SHP77 (cell line): ENCODE measurements around the gene SPARCL1.
"Not testable (repeated sequence)": the region's sequence is repeated elsewhere in the genome, so short reads cannot be mapped to it uniquely, and the experiment has no call there.

Source experiments
- DNase-seq, 2 experiments: peaks; one replicate each; lab custom pipeline; 2025; lab: John Stamatoyannopoulos, UW

The SPARCL1 gene

DNA sequence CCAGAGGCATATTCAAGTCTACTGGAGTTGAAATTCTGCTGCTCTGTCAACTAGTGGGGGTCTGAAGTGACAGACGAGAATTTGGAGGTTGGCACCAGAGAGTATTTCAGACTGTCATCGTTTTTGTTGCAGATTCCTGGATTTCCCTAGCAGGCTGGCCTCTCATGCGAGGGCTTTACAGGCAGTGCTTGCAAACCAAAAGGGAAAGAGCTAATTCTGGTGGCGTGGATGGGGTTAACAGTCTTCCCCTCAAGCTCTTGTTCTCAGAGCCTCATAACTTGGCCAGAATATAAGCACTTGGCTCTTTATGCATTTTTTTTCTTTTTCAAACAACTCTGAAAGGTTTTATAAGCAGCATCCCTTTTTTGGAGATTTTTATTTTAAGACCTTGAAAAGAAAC is at the start of gene SPARCL1:
Gene SPARCL1 (minus strand): TSS at position 190 of the 400 bp plus-strand sequence. CDS start 29,802 bp downstream, outside the sequence.
- DNase-seq: no peak

DNA sequence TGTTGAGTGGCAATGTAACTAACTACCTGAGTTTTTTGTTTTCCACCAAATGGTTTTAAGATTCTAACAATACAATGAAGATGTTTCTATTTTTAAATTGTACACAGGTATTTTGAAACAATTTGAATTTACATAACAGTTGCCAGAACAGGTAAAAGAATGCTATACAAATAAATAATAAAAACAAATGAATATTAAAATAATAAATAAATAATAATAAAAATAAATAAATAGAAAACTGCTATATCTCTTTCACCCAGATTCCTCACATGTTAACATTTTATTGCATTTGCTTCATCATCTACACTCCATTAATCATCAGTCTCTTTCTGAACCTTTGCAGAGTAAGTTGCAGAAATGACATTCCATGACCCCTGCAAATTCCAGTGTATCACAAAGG is 46.8 kb upstream of the SPARCL1 start:
- no peak for DNase-seq

DNA sequence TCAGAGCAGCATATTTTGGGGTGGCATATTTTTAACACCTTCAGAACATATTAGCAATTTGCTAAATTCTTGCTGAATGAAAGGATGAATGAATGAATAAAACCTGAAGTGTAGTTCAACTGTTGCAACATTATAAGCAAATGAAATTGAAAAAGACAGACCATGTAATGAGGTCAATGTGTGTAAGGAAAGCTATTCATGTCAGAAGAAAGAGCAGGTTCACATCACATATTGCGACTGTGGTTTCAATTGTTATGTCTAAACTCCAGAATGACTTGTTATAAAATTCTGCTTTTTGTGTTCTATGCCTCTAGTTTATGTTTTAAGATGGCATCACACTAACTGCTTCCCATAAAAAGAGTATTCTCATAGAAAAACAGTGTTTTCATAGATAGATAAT is 46.2 kb upstream of the SPARCL1 start:
- no peak for DNase-seq

- DNase-seq: no peak
Observed at GRCh38 chr4:87574996-87575395, 45.8 kb upstream of the SPARCL1 start.

- DNase-seq: not testable (repeated sequence)
Observed at GRCh38 chr4:87574376-87574775, 45.2 kb upstream of the SPARCL1 start.

DNA sequence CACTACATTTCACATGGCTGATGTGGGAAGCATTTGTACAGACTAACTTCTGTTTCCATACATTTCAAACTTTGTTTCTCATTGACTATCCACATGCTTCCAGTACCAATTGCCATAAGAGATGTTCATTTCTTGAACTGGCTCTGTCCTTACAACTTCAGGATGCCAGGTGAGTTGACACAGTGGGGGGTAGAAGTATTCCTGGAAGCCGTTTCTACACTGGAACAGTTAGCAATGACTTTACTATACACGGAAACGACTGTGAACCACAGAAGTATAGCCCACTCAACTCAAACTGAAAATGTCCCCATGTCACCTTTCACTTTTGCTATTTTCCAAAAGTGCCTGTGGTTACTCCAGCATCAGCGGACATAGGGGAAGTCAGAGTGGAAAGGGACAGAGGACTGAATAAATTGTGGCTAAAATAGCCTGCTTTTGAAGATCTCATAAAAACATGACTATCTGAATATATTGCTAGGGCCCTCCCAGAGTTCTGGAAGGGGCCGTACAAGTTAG is 41.2 kb upstream of the SPARCL1 start:
- DNase-seq: no peak

GRCh38 chr4:87567191-87567590 is 38.0 kb upstream of the SPARCL1 start:
- DNase-seq: no peak

GRCh38 chr4:87566276-87566675 is 37.1 kb upstream of the SPARCL1 start:
- DNase-seq: peak in 1 of 2 experiments; percentile 48

- no peak for DNase-seq
Observed at GRCh38 chr4:87565746-87566145, 36.6 kb upstream of the SPARCL1 start.

DNA sequence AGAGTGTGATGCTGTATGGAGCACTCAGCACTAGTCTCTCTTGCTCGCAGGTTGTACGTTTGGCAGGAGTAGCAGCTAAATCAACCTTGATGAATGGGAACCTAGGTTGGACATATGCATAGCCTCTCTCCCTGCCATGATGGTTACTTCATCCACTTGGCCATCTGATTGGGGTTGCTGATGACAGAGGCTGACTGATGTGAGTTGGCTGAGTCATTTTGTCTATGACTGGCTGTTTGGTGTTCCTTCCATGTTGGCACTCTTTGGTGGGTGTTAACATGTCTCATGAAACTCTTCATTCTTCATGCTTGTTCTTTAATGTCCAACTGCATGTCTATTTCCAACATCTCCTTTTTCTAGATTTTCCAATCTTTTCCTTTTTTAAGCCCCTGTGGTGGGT is 31.6 kb upstream of the SPARCL1 start:
- DNase-seq: no peak

- peak; percentile 96 to 97 for DNase-seq
Observed at GRCh38 chr4:87559090-87559837, 30.1 kb upstream of the SPARCL1 start.

DNA sequence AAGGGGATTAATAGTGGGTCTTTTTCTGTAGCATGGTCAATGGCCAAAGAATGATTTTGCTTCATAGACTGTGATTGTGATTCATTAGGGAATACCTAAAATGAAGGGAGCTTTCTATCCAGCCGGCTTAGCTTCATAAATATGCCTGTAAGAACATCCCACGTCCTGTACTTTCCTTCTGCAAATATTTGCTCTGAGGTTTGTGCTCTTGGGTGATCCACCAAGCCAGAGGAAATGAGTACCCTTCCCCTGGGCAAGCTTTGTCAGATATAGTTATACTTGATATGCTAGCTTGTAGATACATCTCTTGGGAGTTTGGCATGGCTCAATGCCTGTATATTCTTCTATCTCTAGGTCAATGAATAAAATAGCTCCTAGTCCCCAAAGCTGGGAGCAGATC is 28.2 kb upstream of the SPARCL1 start:
- DNase-seq: peak in 1 of 2 experiments; percentile 47

- DNase-seq: no peak
Observed at GRCh38 chr4:87555773-87556619, 26.8 kb upstream of the SPARCL1 start.

GRCh38 chr4:87553182-87553581 is 24.0 kb upstream of the SPARCL1 start:
- no peak for DNase-seq

- no peak for DNase-seq
Observed at GRCh38 chr4:87551361-87551760, 22.2 kb upstream of the SPARCL1 start.

DNA sequence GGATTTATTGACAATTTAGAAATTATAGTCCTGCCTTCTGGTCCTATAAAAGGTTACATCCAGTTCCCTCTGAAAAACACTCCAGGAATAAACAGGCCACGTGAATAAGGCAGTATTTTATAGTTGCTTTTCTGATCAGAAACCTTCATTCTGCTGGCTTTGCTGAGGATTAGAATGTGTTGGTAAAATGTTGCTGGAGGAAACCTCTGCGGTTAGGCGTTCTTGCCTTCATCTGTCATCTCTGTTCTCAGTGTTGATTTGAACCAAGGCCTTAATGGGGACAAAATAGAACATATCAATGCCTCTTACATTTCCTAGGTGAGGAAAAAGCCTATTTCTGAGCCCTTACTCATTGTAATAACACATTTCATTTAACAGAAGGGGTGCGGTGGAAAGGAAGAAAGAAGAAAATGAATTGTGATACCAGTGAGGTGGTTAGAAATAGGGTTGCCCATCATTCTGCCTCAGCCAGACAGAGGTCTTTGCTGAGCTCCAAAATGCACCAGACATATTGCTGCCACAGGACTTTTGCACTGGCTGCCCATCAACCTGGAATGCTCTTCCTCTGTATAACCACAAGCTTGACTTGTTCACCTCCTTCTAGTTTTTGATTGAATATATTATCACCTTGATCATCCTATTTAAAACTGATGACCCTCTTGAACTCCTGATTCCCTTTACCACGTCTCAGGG is 18.0 kb upstream of the SPARCL1 start:
- no peak for DNase-seq

GRCh38 chr4:87545052-87545451 is 15.9 kb upstream of the SPARCL1 start:
- no peak for DNase-seq

GRCh38 chr4:87543835-87544461 is 14.8 kb upstream of the SPARCL1 start:
- DNase-seq: peak; percentile 42 to 49

DNA sequence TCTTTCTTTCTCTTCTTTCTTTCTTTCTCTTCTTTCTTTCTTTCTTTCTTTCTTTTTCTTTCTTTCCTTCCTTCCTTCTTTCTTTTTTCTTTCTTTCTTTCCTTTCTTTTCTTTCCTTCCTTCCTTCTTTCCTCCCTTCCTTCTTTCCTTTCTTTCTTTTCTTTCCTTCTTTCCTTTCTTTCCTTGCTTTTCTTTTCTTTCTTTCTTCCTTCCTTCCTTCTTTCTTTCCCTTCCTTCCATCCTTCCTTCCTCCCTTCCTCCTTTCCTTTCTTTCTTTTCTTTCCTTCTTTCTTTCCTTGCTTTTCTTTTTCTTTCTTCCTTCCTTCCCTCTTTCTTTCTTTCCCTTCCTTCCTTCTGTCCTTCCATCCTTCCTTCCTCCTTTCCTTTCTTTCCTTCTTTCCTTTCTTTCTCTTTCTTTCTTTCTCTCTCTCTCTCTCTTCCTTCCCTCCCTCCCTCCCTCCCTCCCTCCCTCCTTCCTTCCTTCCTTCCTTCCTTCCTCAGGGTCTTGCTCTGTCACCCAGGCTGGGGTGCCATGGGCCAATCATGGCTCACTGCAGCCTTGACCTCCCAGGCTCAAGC is 13.6 kb upstream of the SPARCL1 start:
- no peak for DNase-seq

DNA sequence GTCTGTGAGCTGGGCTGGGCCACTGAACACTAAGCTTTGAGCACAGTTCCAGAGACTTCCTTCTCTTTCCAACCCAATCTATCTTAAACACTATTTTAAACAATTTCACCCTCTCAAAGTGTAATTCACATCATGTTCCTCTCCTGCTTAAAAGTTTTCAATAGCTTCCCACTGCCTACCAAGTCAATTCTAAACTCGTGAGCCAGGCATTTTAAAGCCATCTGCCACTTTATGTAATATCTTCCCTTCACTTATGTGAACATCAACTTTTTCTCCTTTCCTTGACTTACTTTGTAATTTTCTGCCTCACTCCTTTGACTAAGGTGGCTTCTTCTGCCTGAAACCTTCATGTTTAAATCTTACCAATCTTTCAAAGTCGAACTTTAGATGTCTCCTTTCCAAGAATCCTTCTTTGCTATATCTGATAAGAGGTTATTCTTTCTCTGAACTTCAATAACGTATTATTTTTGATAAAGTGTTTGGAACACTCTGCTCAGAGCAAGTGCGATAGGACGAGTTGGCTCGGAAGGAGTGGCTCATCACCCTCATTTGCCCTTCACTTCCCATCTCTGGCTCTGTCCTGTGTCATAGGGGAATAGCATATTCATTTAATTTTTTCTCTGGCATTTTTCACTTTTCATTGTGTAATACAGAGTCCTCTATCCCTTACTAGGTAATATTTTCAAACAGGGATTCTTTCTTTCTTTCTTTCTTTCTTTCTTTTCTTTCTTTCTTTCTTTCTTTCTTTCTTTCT is 13.0 kb upstream of the SPARCL1 start:
- no peak for DNase-seq

GRCh38 chr4:87541521-87541920 is 12.3 kb upstream of the SPARCL1 start:
- DNase-seq: no peak
